Limb (tissue), 2 donors: ENCODE measurements around the gene WNT2.
"Not testable (repeated sequence)": the region's sequence is repeated elsewhere in the genome, so short reads cannot be mapped to it uniquely, and the experiment has no call there.

Experiments used
- DNase-seq, 2 donors: peaks; one replicate each; pipeline ENCODE4 v3.0.0-alpha.2; 2016; ENCODE audit errors: extremely low spot score in 2 of 2

WNT2 gene

DNA sequence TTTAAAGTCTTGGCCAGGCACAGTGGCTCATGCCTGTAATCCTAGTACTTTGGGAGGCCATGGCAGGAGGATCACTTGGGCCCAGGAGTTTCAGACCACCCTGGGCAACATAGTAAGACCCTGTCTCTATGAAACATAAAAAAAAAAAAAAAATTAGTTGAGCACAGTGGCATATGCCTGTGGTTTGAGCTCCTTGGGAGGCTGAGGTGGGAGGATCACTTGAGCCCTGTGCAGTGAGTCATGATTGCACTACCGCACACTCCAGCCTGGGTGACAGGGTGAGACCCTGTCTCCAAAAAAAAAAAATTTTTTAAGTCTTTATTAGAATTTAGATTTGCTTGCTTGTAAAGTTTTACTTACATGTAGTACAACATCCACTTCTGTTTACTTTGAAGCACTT, 14.0 kb downstream of the WNT2 start:
- no peak for DNase-seq

DNA sequence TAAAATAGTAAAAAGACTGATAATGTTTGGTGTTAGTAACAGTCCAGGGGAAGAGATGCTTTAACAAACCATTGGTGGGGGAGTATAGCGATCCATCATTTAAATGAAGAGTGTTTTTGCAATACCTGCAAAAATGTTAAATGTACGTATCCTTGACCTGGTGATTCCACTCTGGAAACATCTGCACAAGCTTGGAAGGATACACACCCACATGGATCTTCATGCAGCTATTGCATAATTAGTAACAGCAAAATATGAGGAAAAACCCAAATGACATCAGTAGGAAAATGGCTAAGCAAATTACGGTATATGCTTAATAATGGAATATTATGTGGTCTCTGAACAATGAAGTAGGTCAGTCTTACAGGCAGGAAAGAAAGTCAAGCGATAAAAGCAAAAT, 20.5 kb downstream of the WNT2 start:
- DNase-seq = no peak

DNA sequence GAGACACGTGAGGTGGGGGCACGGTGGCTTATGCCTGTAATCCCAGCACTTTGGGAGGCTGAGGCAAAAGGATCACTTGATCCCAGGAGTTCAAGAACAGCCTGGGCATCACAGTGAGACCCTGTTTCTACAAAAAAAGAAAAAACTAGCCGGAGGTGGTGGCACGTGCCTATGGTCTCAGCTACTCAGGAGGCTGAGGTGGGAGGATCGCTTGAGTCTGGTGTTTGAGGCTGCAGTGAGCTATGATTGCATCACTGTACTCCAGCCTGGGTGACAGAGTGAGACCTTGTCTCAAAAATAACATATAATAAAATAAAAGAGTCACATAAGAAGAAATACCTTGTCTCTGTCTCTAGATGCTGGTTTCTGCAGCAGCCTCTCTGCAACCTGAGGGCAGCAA, 22.4 kb downstream of the WNT2 start:
- DNase-seq = not testable (repeated sequence)

- no peak for DNase-seq
Measured at GRCh38 chr7:117297606-117298005, 25.3 kb downstream of the WNT2 start.

DNA sequence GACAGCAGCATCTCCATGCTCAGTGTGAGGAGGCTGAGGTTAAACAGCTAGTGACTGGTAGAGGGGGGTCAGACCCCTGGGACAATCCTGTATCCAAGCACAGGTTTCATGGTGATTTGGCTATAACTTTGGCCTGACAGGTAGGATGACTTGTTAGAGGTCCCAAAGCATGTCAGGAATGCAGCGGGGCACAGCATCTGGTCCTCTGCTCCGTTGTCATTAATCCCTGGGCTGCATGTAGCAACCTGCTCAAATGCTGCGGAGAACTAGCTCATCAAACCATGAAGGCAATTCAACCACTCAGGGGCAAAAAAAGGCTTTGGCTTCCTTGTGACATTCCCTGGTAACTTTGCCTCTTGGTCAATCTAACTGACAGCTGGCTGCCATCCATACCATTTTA, 26.8 kb downstream of the WNT2 start:
- DNase-seq = no peak

DNA sequence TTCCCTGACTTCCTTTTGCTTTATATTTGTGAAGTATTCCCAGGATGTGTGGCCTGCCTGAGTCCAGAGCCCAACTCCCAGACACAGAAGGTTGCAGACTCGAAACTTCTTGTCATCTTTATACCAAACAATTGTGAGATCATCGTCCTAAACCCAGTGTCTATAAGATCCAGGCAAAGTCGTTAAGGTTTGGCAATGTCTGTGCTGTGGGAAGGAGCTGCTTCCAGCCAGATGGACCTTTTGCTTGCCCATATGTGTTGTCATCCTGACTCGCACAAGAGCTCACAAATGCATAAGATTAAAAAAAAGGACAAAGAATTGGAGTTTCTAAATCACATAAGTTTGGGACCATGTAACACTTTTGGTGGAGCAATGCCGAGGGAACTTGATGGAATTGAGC, 37.0 kb downstream of the WNT2 start:
- no peak for DNase-seq

GRCh38 chr7:117284692-117285091, 38.2 kb downstream of the WNT2 start:
- DNase-seq = no peak

GRCh38 chr7:117283779-117284178, 39.1 kb downstream of the WNT2 start:
- no peak for DNase-seq

GRCh38 chr7:117283371-117283770, 39.5 kb downstream of the WNT2 start:
- DNase-seq = no peak

DNA sequence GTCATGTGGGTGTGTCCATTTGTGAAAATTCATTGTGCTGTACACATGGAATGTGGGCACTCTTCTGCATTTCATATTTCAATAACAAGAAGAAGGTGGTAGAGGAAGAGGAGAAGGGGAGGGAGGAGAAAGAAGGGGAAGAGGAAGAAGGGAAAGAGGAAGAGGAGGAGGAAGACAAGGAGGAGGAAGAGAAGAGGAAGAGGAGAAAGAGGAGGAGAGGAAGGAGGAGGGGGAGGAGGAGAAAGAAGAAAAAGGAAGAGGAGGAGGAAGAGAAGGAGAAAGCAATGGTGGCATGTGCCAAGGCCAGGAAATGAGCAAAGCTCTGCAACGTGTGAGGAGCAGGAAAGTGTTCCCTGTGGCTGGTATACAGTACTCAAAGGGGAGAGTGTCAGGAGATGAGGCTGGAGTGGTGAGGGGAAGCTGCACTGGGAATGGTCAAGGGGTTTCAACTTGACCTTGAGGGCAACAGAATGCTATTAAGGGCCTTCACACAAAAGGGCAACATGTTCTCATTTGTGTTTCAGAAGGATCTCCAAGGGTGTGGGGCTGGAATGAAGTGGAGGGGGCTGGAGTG, 40.5 kb downstream of the WNT2 start:
- no peak for DNase-seq

DNA sequence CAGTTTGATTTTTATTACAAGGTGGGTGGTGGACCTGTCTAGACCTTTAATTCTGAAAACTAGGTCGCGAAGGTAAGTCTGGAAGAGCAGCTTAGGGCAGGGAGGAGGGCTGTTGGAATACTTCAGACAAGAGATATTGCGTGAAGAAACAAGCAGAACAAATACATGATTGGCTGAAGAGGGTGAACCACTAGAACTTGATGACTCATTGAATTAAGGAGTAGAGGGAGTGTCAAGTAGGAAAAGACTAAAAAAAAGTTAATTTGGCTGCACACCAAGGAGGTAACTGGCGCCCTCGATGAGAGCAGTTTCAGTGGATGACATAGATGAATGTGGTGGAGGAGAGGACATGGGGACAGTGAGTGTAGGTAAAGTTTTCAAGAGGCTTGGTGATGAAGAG, 41.3 kb downstream of the WNT2 start:
- no peak for DNase-seq

DNA sequence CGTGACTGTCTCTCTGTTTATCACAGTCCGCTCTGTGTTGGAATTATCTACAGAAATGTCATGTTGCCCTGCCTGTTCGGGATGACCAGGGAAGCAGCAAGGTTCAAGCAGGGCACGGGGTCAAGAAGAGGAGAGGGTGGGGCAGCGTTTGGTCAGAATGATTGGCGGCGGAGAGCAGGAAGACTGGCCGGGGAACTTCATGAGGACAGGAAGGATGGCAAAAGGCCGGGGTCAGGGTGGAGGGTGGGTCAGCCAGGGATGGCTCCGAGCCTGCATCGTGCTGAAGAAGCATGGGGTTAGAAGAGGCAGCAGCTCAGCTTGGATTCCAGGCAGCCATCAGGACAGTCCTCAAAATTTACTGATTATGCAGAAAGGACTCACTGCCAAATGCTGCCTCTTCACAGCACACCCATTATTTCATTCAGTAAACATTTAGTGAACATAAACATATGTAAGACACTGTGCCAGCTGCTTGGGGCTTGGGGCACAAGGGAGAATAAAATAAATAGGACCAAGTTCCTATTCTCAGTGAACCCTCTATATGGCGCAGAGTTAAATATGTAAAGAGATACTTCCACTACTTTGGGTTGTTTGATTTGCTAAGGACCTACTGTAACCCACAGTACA, 42.8 kb downstream of the WNT2 start:
- DNase-seq = no peak

GRCh38 chr7:117279203-117279602, 43.7 kb downstream of the WNT2 start:
- no peak for DNase-seq

GRCh38 chr7:117278040-117278439, 44.8 kb downstream of the WNT2 start:
- DNase-seq = no peak

DNA sequence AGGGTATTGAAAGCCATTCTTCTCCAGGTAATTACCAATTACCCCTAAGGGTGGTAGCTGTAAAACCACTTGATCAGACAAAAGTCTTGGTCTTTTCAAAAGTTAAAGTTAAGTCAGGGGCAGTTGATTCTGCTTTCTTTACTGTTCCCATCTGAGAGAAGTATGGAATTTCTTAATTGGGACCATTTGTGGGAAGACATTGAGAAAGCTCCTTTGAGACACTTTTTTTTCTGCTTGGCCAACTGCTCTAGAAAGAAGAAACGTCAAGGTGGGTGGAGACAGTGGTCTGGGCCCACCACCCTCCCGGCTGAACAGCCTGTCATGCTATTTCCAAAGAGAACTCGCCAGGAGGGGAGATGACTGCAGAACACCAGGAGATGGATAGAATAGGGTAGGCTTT, 45.3 kb downstream of the WNT2 start:
- no peak for DNase-seq

DNA sequence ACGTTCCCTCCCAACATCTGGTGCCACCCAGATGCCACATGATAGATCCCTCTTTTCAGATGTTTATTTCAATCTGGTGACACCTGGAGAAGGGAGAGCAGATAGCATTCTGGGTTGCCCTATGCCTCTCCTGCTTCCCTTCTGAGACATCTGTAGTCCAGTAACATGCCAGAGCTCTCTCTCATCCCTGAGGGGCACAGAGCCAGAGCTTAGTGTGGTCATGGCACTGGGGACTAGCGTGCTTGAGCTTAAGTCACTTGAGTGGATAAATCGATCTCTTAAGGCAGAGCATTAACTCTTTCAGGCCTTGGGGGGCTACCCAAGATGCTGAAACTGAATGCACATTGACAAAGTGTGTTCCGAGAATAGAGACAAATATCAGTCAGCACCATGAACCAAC, 47.9 kb downstream of the WNT2 start:
- DNase-seq = no peak

GRCh38 chr7:117273814-117274225, 49.0 kb downstream of the WNT2 start:
- no peak for DNase-seq

GRCh38 chr7:117273325-117273724, 49.5 kb downstream of the WNT2 start:
- no peak for DNase-seq

- no peak for DNase-seq
Measured at GRCh38 chr7:117272017-117272759, 50.7 kb downstream of the WNT2 start.

GRCh38 chr7:117271566-117271965, 51.3 kb downstream of the WNT2 start:
- no peak for DNase-seq

- DNase-seq = no peak
Measured at GRCh38 chr7:117270371-117270770, 52.5 kb downstream of the WNT2 start.

DNA sequence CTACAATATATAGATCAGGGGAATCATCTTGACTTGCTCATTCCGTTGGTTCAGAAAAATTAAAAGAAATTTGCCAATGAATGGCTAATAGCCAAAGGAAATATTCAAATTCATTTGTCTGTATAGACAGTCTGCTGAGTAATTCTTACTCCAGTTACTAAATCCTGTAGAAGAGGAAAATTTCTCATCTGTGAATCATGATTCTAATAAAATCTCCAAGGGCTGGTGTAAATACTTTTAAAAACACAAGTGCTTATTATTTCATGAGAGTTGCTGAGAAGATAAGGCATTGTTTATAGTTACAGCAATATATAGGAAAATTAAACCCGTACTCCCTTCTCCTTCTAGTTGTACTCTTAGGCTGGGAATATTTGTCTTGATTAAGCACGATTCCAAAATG, 53.0 kb downstream of the WNT2 start:
- DNase-seq = no peak

DNA sequence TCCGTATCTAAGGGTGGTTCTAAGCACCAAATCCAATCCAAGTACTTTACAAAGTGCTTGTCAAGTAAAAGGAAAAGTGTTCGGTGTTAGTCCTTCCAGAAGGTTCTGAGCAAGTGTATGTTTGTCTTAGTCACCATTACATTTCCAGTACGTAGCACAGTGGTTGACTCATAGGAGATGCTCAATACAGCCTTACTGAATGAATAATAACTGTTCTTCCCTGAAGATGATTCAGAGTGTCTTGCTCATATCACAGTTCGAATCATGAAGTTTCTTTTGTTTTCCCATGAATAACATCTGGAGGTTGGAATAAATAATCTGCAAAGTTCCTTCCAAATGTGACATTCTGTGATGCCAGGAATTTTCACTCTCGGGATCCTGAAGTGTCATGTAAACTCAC, 53.4 kb downstream of the WNT2 start:
- DNase-seq = no peak
